ENCODE measurements around the gene SLC22A7.

- TF ChIP-seq CTCF (IDR thresholded peaks at IDR 0.05; ENCODE audit: low read length) (no peak), EZH2phosphoT487 (IDR thresholded peaks at IDR 0.05; ENCODE audit: low read length) (no peak)
Measured at GRCh38 chr6:43276577-43277305, 21.3 kb upstream of the SLC22A7 start.
